HG02763 (cell line): ENCODE measurements around the gene CCNQ.
"Not testable (repeated sequence)": the region's sequence is repeated elsewhere in the genome, so short reads cannot be mapped to it uniquely, and the experiment has no call there.

Experiments used
- ATAC-seq: cut with Tn5 transposase; IDR thresholded peaks from one replicate; pipeline ENCODE4 v1.9.1; 2021; ENCODE audit warnings: mild to moderate bottlenecking, moderate library complexity; ENCODE audit not compliant: unreplicated experiment

The CCNQ gene

DNA sequence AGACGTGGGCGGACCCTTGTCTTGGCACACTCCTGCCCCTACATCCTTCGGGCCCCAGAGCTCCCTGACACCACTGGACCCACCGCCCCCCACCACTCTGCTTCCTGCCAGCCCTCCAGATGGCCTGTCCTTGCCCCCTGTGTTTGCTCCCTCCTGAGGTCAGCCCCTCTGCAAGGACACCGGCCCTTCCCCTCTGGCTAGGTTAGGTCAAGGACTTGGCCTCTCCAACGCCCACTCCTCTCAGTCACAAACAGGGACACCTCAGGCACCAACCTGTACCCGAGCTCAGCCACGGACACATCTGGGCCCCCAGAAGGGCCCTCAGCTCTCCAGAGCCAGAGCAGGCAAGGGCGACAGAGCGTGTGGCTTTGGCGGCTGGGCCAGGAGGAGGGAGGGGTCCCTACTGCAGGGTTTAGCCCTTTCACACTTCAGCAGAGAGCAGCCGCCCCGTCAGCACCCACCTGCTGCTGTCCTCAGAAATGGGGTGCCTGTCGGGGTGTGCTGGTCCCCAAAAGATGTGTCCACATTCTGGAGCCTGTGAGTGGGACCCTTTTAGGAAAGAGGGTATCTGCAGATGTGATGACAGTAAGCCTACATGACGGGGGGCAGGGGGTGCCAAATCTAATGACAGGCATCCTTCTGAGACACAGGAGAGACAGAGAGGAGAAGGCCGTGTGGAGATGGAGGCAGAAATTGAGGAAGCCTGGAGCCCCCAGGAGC is 24.5 kb upstream of the CCNQ start:
- no peak for ATAC-seq

DNA sequence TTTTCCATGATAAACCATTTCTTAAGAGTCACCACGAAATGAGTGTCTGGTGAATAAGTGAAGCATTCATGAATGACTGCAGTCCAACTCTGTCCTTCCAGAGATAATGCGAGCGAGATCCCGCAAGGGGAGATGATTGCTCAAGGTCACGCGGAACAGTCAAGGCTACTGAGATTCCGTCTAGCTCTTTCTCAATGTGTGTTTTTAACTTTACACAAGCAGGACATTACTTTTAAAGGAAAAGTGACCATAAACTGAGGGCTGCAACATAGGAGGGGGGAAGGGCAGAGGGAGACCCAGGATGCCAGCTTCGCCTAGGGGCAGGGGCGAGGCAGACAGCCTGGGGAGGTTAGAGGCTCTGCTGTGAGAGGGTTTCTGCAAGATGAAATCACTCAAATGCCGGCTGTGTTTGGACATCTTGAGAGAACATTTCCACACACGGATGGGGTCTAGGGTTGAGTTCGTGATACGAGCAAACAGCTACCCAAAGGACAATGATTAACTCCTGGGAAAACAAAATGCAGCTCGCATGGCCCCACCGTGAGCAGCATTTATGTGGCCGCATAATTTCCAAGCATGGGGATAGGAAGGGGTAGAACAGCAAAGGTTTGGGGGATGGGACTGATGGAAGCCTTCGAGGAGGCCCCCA is 23.8 kb upstream of the CCNQ start:
- ATAC-seq, result no peak

DNA sequence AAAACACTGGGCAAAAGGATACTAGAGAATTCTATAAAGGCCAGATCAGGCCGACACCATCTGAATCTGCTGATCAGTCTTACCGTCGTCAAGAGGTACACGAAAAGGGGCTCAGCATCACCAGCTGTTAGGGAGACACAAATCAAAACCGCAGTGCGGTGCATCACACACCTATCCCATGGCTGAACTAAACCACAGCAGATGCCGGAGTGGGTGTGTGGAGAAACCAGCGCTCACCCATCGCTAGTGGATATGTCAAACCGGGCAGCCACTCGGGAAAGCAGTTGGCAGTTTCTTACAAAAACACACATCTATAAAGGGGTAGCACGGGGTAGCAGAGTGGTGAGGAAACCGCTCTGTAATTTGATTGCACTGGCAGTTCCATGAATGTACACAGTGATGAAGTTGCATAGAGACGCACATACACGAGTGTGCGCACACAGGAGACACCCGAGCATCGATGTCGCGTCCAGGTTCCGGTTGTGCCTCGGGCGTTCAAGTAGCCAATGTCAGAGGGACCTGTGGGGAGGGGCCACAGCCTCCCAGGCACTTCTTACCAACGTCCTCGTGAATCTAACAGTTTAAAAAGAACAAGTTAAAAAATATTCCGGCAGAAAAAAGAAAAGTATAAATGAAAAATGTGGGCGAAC is 23.1 kb upstream of the CCNQ start:
- ATAC-seq, result no peak

DNA sequence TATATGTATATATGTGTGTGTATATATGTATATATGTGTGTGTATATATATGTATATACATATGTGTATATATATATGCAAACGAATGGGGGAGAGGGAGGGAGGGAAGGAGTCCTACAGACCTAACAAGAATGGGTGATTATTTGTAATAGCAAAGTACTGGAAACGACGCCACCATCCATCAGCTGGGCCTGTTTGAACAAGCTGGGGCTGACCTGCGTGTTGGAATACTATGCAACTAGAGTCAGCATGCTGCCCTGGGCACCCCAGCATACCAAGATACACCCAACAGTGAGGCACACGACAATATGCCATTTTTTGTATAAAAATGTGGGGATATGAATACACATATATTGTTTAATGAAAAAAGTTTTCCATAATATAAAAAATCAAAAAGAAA is 21.6 kb upstream of the CCNQ start:
- ATAC-seq, result no peak

DNA sequence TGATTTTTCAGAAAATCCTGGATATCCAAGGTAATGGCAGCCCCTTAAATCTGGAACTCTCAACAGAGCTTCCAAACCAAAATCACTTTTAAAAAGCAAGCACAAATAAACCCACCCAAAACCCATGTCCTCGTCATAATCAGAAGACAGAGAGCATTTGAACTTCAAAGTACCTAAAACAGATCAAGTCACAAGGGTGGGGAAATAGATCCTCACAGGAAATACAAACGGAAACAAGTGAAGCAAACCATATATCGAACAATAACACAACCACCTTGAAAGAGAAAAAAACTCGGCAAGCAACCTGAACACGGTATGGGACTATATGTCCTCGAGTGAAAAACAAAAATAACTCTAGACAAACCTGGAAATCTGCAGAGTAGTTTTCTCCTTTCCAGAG is 15.9 kb upstream of the CCNQ start:
- ATAC-seq, result no peak

DNA sequence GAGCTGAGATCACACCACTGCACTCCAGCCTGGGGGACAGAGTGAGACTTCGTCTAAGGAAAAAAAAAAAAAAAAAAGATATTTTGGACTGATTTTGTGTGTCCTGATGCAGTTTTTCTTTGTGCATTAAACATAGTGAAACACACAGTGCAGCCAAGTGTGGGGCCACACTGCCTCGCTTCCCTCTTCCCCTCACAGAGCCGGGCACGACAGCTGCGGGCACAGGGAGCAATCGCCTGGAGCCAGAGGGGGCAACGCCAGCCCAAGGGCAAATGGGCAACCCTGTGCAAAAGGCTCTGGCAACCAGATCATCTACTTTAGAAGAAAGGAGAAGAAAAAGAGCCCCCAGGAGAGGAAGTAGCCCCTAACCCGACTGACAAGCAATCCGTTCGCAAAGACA is 13.5 kb upstream of the CCNQ start:
- no peak for ATAC-seq

DNA sequence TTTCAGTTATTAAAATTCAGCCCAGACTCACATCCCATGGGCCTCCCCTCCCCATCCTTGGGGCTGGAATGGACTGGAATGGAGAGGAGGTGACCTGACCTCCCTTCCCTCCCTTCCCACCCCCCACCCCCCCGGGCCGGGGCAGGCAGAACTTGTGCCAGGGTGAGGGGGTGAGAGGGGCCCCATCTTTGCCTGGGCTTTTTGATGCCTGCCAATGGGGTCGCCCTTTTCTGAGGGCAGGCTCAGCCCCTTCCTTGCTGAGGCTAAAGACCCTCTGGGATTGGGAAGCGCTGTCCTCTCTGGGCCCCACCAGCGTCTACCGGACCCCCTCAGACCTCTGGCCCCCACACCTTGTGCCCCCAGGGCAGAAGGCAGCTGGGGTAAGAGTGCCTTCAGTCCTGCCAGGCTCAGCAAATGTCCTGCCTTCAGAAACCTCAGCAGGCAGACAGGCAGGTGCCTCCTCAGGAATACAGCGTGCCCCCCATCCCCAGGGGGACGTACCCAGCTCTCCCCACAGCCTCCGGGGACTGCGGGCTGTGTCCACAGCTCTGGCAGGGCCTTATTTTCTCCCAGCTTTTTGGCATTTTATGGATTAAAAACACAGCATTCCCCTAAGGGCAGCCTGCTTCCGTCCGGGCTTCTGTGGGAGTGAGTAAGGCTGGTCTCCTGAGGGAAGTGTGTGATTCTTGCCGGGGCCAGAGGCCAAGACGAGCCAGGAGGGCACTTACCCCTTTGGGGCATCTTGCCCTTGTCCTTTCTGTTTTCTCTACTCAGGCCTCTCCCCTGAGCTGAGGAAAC is 12.6 kb upstream of the CCNQ start:
- ATAC-seq, result no peak

DNA sequence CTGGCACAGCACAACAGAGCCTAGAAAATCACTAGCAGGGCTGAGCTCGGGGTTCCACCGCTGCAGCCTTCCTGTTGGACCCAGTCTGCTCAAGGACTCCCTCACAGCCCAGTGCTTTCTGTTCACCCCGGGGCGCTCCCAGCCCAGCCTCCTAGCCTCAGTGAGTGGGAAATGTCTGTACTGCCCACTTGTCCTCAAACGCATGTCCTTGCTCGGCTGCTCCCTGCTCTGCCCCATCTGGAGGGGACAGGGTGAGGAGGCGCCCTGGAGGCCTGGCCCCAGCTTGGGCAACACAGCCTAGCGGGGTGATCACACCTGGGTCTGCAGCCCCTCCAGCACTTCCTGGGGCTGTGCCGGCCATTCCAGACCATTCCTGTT is 11.9 kb upstream of the CCNQ start:
- no peak for ATAC-seq

DNA sequence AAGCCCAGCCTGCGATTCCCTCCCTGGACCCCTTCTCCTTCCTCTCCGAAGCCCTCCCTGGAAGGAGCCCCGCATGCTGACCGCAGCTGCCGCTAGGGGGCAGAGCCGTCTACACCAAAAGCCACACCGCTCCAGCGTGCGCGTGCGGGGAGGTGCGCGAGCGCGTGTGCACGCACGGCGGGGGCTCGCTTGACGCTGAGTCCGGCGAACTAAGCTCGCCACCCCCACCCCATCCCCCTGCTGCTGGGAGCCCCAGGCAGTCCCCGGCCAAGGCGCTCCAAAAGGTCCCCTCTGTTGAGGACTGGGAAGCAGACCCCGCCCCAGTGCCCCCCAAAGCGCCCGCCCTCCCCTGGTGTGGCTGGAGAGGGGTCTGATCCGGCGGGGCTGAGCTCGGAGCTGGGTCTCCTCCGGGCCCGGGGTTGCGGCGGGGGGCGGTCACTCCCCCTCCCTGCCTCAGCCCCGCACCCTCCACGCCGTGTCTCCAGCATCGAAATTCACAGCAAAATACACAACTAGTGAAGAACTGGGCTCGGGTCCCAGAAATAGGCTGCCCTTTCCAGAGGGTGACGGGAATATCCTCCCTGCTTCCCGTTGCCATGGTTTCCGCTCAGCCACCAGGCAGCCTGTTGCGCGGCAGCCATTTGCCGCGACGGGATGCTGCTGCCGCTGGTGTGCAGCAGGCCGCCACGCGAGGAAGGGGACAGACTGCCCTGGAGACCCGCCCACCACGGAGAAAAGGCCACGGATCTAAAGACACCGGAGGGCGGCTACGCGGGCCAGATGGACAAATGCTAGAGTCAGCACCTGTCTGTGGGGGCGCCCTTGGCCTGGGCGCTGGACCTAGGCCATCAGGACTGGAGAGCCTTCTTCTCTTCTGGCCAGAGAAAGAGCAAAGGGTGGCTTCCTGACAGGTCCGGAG is 11.2 kb upstream of the CCNQ start:
- ATAC-seq, result no peak

DNA sequence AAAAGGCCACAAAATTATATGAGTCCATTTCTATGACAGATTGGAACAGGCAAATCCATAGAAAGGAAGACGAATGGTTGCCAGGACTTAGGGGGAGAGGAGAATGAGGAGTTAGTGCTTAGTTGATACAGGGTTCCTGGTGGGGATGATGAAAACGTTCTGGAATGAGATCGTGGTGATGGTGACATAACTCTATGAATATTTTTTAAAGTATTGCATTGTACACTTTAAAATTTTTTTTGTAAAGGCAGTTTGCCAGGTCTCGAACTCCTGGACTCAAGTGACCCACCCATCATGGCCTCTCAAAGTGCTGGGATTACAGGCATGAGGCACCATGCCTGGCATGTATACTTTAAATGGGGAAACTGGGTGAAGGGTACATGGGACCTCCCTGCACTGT is 9.9 kb upstream of the CCNQ start:
- ATAC-seq, result no peak

DNA sequence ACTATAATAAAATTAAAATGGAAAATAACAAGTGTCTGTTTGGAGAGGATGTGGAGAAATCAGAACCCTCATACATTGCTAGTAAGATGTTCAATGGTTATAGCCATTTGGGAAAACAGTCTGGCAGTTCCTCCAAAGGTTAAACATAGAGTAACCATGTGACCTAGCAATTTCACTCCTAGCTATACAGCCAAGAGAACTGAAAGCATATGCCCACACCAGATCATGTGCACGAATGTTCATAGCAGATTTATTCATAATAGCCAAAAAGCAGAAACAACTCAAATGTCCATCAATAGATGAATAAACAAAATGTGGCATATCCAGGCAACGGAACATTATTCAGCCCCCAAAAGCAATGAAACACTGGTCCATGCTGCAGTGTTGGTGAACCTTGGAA is 9.4 kb upstream of the CCNQ start:
- no peak for ATAC-seq

DNA sequence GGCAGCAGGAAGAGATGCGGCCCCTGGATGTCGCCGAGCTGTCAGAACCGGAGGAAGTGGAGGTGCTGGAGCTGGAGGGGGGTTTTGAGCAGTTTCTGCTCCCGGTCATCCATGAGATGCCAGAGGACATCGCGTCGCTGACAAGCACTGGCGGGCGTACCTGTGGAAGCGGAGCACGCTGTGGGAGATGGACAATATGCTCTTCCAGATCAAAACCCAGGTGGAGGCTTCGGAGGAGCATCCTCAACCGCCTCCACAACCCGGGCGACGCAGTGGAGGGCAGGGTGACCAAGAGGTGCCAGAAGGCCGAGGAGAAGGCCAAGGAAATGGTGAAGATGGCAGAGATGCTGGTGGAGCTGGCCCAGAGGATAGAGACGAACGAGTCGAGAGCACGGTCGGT is 7.6 kb upstream of the CCNQ start:
- no peak for ATAC-seq

DNA sequence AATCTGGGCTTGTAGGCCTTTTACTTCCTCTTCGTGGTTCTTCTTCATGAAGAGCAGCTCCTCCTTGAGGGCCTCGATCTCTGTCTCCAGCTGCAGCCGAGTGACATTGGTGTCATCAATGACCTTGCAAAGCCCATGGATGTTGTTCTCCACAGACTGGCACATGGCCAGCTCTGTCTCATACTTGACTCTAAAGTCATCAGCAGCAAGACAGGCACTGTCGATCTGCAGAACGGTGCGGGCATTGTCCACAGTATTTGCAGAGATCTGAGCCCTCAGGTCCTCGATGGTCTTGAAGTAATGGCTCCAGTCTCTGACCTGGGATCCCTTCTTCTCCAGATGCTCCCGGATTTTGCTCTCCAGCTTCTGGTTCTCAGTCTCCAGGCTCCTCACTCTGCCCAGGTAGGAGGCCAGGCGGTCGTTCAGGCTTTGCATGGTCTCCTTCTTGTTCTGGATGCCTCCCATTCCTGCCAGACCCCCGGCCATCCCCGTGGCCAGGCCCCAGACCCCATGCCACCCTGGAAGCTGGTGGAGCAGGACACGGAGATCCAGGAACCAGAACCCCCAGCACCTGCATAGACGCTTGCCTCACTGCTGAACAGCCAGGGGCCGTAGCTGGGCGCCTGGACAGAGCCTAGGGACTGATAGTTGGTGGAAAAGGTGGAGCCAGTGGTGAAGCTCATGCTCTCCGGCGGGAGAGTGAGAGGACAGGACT is 5.9 kb upstream of the CCNQ start:
- not testable (repeated sequence) for ATAC-seq

DNA sequence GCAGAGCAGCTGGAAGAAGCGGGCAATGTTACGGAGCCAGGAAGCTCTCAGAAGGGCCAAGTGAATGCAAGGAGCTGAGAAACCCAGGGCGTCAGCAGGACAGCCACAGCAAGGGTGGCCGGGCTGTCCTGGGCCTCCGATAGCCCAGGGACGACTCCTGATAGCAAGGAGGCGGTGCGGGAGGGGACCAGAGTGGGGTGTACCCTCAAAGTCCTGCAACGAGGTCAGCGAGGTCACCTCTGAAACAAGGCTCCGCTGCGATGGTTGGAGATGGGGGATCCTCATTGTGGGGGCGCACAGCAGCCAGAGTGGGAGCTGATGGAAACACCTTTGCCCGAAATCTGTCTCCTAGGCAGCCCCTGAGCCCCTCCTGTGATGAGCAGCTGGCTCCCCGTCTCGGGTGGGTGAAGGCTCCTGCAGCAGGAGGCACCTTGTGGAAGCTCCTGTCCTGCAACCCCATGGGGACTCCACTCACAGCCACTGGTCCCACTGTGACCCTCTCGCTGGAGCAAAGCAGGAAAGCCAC is 4.3 kb upstream of the CCNQ start:
- ATAC-seq, result no peak

DNA sequence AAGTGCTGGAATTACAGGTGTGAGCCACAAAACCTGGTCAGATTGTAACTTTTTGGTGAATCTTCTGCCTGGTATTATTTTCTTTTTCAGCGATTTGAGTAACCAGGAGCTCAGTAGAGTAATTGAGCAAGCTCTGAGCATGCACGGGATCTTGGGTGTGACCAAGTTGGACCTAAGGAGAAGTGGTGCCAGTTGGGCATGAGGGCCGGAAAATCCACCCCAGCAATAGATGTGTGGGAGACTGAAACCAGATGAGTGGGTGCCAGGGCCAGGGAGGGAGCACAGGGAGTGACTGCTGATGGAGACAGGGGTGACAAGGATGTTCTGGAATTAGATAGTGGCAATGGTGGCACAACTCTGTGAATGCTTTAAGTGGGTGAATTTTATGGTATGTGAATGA is 3.7 kb upstream of the CCNQ start:
- no peak for ATAC-seq

DNA sequence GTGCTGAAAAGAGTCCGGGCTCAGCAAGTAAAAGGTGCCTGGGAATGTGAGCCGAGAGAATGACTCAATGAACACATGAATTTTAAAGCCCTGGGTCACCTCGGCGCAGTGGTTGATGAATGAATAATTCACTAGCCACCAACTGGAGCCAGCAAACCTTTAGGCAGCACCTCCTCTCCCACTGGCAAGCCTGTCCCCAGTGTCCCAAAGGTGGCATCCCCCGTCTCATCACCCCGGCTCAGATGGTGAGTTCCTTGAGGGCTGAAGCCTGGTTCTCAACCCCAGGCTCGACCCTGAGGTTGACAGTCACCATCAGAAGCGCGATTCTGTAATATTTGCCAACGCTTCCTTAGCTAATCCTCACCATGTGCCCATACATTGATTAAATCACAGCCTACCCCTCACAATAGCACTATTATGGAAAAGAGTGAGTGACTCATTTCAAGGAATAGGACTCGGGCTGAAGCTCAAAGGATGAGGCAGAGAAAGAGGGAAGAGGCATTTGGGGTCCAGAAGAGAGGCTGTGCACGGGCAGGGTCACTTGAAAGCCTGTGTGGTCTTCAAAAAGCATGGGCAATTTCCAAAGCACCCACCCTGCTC is 2.7 kb upstream of the CCNQ start:
- ATAC-seq, result no peak

DNA sequence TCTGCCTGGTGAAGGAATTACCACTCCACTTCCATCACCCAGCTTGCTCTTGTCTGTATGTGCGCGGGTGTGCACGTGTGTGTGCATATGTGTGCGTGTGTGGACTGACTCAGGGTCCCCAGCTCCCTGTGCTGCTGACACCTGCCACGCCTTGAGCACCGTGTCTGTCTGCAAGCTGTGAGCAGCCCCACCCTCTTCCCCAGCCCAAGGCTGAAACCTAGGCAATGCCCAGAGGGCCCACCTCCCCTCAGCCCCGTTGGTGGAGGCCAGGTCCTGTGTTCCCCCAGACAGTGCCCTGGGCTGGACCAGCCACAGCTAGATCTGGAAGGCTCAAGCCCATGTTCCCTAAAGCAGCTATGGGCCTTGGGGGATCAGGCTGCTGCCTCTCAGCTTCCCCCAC is 2.0 kb upstream of the CCNQ start:
- no peak for ATAC-seq

DNA sequence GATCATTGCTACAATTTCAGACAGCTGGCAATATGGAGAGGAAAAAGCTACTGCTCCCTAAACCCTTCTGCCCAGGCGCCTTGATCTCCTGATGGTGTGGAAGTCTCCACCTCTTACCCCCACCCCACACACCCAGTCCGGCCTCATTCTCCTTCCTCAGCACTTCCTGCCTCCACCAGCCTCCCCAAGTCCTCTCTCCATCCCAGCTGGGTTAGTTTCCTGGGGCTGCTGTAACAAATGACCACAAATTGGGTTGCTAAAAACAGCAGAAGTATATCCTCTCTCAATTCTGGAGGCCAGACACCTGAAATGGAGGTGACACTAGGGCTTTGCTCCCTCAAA is 1.1 kb upstream of the CCNQ start:
- ATAC-seq, result no peak
